Smooth muscle cell of the brain vasculature (primary cell): ENCODE data around the gene TARM1.
A peak's percentile ranks its signal among the peaks of the same experiment; 100 is the strongest.

Experiments used
- DNase-seq: peaks from one replicate; pipeline ENCODE4 v3.0.0-alpha.2; 2012; ENCODE audit warnings: low read depth, low spot score

The TARM1 gene

DNA sequence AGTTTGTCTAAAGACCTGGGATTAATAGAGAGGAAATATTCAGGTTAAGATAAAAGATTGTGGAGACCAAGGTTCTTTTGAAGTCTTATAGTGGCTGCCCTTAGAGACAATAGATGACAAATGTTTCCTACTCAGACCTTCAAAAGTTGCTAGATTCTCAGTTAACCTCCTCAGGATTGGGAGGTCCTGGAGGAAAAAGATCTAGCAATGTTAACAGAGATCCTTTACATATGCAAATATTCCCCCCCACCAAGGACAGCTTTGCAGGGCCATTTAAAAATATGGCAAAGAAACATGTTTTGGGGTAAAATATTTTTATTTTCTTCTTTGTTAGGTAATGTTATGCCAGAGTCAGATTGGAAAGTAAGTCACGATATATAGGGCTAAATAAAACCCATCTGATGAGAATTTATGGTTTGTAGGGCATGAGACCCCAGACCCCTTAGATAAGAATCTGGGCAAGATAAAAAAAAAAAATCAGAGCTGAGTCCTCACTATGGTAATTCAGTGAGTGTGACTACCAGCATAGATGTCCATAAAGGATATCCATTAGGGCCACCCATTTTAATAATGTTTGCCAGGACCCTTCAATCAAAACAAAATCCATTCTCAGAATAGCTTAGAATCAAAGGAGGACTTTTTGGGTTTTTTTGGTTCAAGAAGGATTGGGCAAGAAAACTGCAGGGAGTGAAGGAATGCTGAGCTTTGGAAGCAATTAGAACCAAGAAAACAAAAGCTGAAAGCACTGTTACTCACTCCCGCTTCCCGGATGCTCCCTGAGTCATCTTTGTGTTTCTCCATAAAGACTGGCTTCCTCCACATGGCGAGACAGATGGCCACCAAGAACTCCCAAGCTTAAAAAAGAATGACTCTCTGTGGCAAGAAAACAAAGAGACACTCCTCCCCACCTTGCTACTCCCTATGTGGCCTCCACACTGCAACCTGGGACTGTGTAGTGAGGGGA is 45.7 kb downstream of the TARM1 start:
- peak; percentile 46 for DNase-seq

DNA sequence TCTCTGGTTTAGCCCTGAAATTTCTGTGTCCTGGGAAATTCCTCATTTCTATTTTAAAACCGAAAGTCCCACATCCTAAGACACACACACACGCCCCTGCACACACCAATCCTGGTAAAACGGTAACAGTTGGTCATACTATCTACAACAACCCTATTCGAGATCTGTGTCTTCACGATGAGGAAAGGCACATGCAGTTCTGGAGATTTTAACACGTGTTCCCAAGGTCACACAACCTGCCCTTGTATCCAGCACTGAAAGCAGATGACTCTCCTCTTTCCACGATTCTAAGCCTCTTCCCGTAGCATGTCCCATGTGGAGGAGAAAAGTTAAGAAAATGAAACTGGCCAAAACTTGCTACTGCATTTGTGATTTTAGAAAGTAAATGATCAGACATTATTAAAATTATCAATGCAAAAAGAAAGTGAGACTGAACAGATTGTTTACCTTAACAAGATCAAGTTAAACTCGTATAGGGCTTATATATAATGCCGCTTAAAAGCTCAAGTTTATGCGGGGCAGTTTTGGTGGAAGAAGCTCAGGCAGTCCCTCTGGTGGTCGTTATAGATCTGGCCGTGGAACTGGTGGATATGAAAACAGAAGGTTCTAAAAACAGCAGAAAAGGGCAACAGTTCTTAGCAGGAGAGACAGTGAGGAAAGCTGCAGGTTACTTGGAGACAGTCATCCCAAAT is 50.1 kb downstream of the TARM1 start:
- no peak for DNase-seq

DNA sequence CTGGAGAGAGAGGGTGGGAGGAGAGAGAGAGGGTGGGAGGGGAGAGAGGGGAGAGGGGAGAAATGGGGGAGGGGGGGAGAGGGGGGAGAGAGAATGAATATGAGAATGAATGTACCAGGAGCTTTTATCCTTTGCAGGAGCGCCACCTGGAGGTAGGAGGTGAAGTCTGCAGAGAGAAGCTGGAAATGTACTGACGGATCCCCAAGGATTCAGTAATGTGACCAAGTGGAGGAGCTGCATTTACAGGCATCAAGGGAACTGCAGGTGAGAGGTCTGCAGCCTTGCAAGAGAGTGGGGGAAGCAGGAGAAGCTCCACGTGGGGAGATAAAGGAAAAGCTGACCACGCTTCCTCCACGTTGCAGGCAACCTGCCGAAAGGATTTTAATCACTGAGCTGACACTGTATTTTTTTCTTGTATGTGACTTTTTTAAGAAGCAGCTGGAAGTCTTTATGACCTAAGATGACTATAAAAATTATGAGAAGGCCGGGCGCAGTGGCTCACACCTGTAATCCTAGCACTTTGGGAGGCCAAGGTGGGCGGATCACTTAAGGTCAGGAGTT is 51.2 kb downstream of the TARM1 start:
- no peak for DNase-seq

- no peak for DNase-seq
These were observed 51.9 kb downstream of the TARM1 start for GRCh38 chr19:54029301-54029700.

DNA sequence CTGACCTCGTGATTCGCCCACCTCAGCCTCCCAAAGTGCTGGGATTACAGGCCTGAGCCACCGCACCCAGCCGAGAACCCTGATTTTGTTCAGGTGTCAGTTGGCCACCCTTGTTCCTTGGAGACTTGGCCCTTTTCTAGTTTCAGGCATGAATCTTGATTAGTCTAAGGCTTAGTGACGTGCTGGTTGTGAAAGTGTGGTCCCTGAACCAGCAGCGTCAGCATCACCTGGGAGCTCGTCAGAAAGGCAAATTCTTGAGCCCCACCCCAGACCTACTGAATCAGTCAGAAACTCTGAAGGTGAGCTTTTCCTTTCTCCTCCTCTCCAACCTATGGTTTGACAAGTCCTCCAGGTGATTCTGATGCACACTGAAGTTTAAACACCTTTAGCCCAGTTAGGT is 54.5 kb downstream of the TARM1 start:
- DNase-seq, result no peak

DNA sequence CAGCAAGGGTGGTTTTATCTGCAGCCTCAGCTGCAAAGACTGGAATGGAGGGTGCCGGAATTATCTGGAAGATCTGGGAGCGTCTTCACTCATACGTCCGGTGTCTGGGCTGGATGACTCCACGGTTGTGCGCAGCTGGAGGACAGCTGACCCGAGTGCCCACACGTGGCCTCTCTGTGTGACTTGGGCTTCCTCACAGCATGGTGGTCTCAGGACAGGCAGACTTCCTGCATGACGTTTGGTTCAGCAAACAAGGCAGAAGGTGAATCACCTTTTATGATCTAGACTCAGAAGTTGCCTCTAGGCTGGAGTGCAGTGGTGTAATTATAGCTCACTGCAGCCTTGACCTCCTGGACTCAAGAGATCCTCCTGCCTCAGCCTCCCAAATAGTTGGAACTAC is 56.5 kb downstream of the TARM1 start:
- DNase-seq, result no peak

DNA sequence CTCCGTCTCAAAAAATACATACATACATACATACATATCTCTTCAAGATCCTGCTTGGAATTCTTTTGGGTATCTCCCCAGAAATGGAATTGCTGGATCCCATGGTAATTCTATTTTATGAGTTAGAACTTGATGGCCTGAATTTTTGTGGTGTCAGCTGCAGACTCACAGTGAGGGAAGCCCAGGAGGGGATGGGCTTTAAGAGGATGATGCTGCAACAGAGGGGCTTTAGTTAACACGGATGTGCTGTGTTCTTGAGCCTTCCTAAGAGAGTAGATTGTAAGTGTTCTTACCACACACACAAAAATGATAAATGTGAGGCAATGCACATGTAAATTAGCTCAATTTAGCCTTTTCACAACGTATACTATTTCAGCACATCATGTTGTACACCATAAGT is 58.0 kb downstream of the TARM1 start:
- no peak for DNase-seq

DNA sequence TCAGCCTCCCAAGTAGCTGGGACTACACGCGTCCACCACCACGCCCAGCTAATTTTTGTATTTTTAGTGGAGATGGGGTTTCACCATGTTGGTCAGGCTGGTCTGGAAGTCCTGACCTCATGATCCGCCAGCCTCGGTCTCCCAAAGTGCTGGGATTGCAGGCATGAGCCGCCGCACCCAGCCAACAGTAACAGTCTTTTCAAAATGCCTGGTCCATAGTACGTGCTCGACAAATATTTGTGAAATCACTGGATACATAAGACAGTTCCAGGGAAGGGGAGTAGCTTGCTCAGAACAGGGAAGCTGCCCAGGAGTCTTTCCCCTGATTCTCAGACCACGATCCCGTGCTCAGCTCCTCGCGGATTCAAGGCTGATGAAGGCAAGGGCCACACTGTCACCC is 59.2 kb downstream of the TARM1 start:
- DNase-seq, result no peak

DNA sequence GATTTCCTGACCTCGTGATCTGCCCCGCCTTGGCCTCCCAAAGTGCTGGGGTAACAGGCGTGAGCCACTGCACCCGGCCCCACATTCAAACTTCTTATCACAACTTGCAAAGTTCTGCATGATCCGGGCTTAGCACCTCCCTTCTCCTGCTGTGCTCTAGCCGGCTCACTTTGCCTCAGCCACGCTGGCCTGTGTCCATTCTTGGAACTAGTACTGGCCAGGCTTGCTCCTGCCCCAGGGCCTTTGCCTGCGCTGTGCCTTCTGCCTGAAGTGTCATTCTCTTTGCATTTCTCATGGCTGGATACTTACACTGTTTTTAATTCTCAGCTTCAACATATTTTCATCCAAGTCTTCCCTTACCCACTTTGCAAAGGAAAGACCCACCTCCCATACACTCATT is 59.8 kb downstream of the TARM1 start:
- DNase-seq, result no peak
